HepG2 (cell line): ENCODE data around the gene ATXN2. TPM values are rescaled to one million over a fixed set of nuclear protein-coding genes. Genes with fewer than 3 reads are reported as not detected.

Experiments used
- ATAC-seq: fragments of 200-7000 bp; cut with Tn5 transposase; 3 replicates; pipeline ENCODE4 v1.9.1; 2020; ENCODE audit warnings: mild to moderate bottlenecking, moderate library complexity
- BruUV-seq: library from RNA; stranded (reverse); fragments of 400-500 nt; replicated peaks from 2 replicates; lab custom pipeline; 2021; lab: Mats Ljungman, UMichigan
- CTCF ChIA-PET: fragments of 300-600 bp; formaldehyde crosslinking; extraction: SDS; loops from one replicate; lab custom pipeline; 2021; ENCODE audit warnings: low total read pairs, inconsistent platforms, low intra/inter-chr PET ratio; lab: Yijun Ruan, JAX
- POLR2A ChIA-PET: fragments of 350-600 bp; sonication (Branson Sonifier 250); formaldehyde crosslinking; loops from one replicate; lab custom pipeline; 2020; ENCODE audit warnings: antibody characterized with exemption, inconsistent platforms; lab: Yijun Ruan, JAX
- DNase-seq: peaks from one replicate; pipeline ENCODE4 v3.0.0-alpha.2; 2015; ENCODE audit warnings: low spot score
- FAIRE-seq: peaks from 3 replicates; lab custom pipeline; 2011; peaks lifted over from hg19 to GRCh38; lab: Jason Lieb, UNC
- H2AFZ ChIP-seq: one replicate; pipeline ENCODE4 v1.6.1; 2011; ENCODE audit warnings: low read length, inconsistent platforms
- H3K27ac ChIP-seq: fragments of 300-600 bp; 3 replicates; pipeline ENCODE4 v1.8.0; 2011; ENCODE audit warnings: mixed run types, mild to moderate bottlenecking, mixed read lengths, low read length, inconsistent platforms; ENCODE audit not compliant: insufficient read depth; ENCODE audit errors: extremely low read length
- H3K27me3 ChIP-seq, 2 experiments: fragments of 200-600 bp in 1 of 2; 2 replicates in 1 of 2; 3 replicates in 1 of 2; pipeline versions ENCODE4 v1.6.0 to v1.8.0; 2011; ENCODE audit warnings: low read length in 2 of 2, mild to moderate bottlenecking in 2 of 2, moderate library complexity in 2 of 2, inconsistent platforms in 1 of 2; ENCODE audit not compliant: insufficient read depth in 2 of 2, control insufficient read depth in 1 of 2
- H3K36me3 ChIP-seq, 2 experiments: fragments of 200-600 bp in 1 of 2; replicated peaks in 1 of 2; 2 replicates in 1 of 2; 3 replicates in 1 of 2; pipeline versions ENCODE4 v1.5.1 to v1.8.0; 2011; ENCODE audit warnings: low read length in 2 of 2, inconsistent platforms in 1 of 2; ENCODE audit not compliant: insufficient read depth in 2 of 2, control insufficient read depth in 1 of 2
- H3K4me1 ChIP-seq: 2 replicates; pipeline ENCODE4 v1.5.1; 2012; ENCODE audit warnings: low read length, inconsistent platforms; ENCODE audit not compliant: insufficient read depth
- H3K4me2 ChIP-seq: 2 replicates; pipeline ENCODE4 v1.6.0; 2011; ENCODE audit warnings: low read depth, low read length, inconsistent platforms
- H3K4me3 ChIP-seq, 3 experiments: fragments of 200-600 bp in 1 of 3; sonication (generic), shearing (Covaris generic) in 1 of 3; replicated peaks in 1 of 3; 2 replicates each; pipeline ENCODE4 v1.5.1; 2011 to 2016; ENCODE audit warnings: low read length in 3 of 3, inconsistent platforms in 2 of 3, low read depth in 2 of 3, mild to moderate bottlenecking in 2 of 3, control low read depth in 1 of 3, mixed read lengths in 1 of 3; ENCODE audit not compliant: insufficient read depth in 1 of 3
- H3K79me2 ChIP-seq: one replicate; pipeline ENCODE4 v1.6.1; 2011; ENCODE audit warnings: low read length, inconsistent platforms; ENCODE audit not compliant: insufficient read depth
- H3K9ac ChIP-seq: 2 replicates; pipeline ENCODE4 v1.6.0; 2011; ENCODE audit warnings: mild to moderate bottlenecking, low read depth, low read length, inconsistent platforms; ENCODE audit not compliant: insufficient read depth
- H3K9me3 ChIP-seq: 2 replicates; pipeline ENCODE4 v1.5.1; 2012; ENCODE audit warnings: mild to moderate bottlenecking, low read length
- H4K20me1 ChIP-seq: 2 replicates; pipeline ENCODE4 v1.6.0; 2011; ENCODE audit warnings: inconsistent platforms, mild to moderate bottlenecking, low read length, moderate library complexity; ENCODE audit not compliant: insufficient read depth
- CEBPB ChIP-seq: IDR thresholded peaks from 2 replicates; pipeline ENCODE4 v1.6.1; 2011; ENCODE audit warnings: low read depth, low read length, improper control_type of control experiment, borderline replicate concordance
- CHD2 ChIP-seq: IDR thresholded peaks from 2 replicates; pipeline ENCODE4 v1.6.1; 2011; ENCODE audit warnings: low read depth, low read length, improper control_type of control experiment
- CREB3 ChIP-seq: sonication (generic); formaldehyde crosslinking; IDR thresholded peaks from 2 replicates; pipeline ENCODE4 v1.5.0; 2020; ENCODE audit warnings: missing genetic modification reagents
- ELF3 ChIP-seq: IDR thresholded peaks from 2 replicates; pipeline ENCODE4 v1.6.1; 2016; ENCODE audit warnings: missing genetic modification reagents, missing compliant biosample characterization
- GFI1 ChIP-seq: sonication (generic); formaldehyde crosslinking; IDR thresholded peaks from 2 replicates; pipeline ENCODE4 v1.5.0; 2020; ENCODE audit warnings: missing genetic modification reagents, mild to moderate bottlenecking, borderline replicate concordance
- NRL ChIP-seq: sonication (generic); formaldehyde crosslinking; IDR thresholded peaks from 2 replicates; pipeline ENCODE4 v1.5.0; 2020; ENCODE audit warnings: missing genetic modification reagents, mild to moderate bottlenecking, moderate library complexity, borderline replicate concordance
- PAF1 ChIP-seq: IDR thresholded peaks from 2 replicates; pipeline ENCODE4 v1.6.1; 2016; ENCODE audit warnings: missing genetic modification reagents, missing compliant biosample characterization
- RCOR2 ChIP-seq: IDR thresholded peaks from 2 replicates; pipeline ENCODE4 v1.6.1; 2016; ENCODE audit warnings: missing biosample characterization, missing genetic modification reagents
- SP4 ChIP-seq: sonication (generic); formaldehyde crosslinking; IDR thresholded peaks from 2 replicates; pipeline ENCODE4 v1.8.1; 2023; ENCODE audit warnings: mild to moderate bottlenecking, missing genetic modification reagents
- ZNF12 ChIP-seq: sonication (generic); formaldehyde crosslinking; IDR thresholded peaks from 2 replicates; pipeline ENCODE4 v1.5.0; 2020; ENCODE audit warnings: missing genetic modification reagents
- ZNF124 ChIP-seq: sonication (generic); formaldehyde crosslinking; IDR thresholded peaks from 2 replicates; pipeline ENCODE4 v1.4.0; 2020; ENCODE audit warnings: missing genetic modification reagents
- ZNF138 ChIP-seq: sonication (generic); formaldehyde crosslinking; IDR thresholded peaks from 2 replicates; pipeline ENCODE4 v1.5.0; 2020; ENCODE audit warnings: mild to moderate bottlenecking, low read depth, missing genetic modification reagents
- ZNF34 ChIP-seq: sonication (generic); formaldehyde crosslinking; IDR thresholded peaks from 2 replicates; pipeline ENCODE4 v1.4.0; 2020; ENCODE audit warnings: mild to moderate bottlenecking, missing genetic modification reagents, borderline replicate concordance
- ZNF598 ChIP-seq: sonication (generic); formaldehyde crosslinking; IDR thresholded peaks from 2 replicates; pipeline ENCODE4 v1.5.1; 2020; ENCODE audit warnings: mild to moderate bottlenecking, missing genetic modification reagents, borderline replicate concordance
- WGBS: methylation state at CpG from one replicate; pipeline ENCODE4 v1.1.6; 2017; ENCODE audit warnings: low lambda C conversion rate; 5-methylcytosine and 5-hydroxymethylcytosine counted together
- in situ Hi-C: cut with HindIII; loops from 2 replicates; pipeline ENCODE4 v1.10.0; 2017; ENCODE audit warnings: low pct_unique_long_range_greater_than_20kb; ENCODE audit not compliant: extremely low pct_ligation_motif_present
- intact Hi-C: fragments of 100-400 bp; cut with micrococcal nuclease; formaldehyde crosslinking; loops from one replicate; pipeline ENCODE4 v1.10.0; 2022; ENCODE audit not compliant: unreplicated experiment
- polyA plus RNA-seq, 8 experiments: library from polyadenylated mRNA; depleted of rRNA in 3 of 8; stranded (reverse) in 7 of 8; unstranded in 1 of 8; fragments of >200 nt; fragmentation: Illumina TruSeq in 4 of 8; extraction: Trizol in 4 of 8; gene quantifications; 2 replicates each; pipeline versions ENCODE4 v1.2.1 to v1.2.3, GENCODE V29; 2011 to 2016; ENCODE audit warnings: low read depth in 4 of 8, missing spikeins in 1 of 8, mixed read lengths in 1 of 8; ENCODE audit not compliant: insufficient read depth in 1 of 8
- total RNA-seq, 5 experiments: library from RNA; depleted of rRNA; stranded (reverse); fragments of >200 nt; fragmentation: Illumina TruSeq; extraction: Trizol; gene quantifications; 2 replicates each; pipeline ENCODE4 v1.2.3, GENCODE V29; 2016; ENCODE audit warnings: low read depth in 1 of 5
- TF ChIP-seq, protein P1 (sequence below): IDR thresholded peaks from 2 replicates; pipeline ENCODE4 v1.6.1; 2012; ENCODE audit warnings: inconsistent platforms
- TF ChIP-seq, protein P2 (sequence below): sonication (generic); formaldehyde crosslinking; conservative IDR thresholded peaks from 2 replicates; pipeline ENCODE4 v1.4.0; 2020; ENCODE audit warnings: mild to moderate bottlenecking, missing genetic modification reagents, moderate library complexity
- TF ChIP-seq, protein P3 (sequence below): sonication (generic); formaldehyde crosslinking; IDR thresholded peaks from 2 replicates; pipeline ENCODE4 v1.4.0; 2020; ENCODE audit warnings: missing genetic modification reagents

Gene ATXN2
- total and polyA plus RNA-seq, 2 of the 13 experiments (the other 11 are each of a cell fraction or from before 2014, with no cell fraction given), result 18.1 to 27.1 TPM

DNA sequence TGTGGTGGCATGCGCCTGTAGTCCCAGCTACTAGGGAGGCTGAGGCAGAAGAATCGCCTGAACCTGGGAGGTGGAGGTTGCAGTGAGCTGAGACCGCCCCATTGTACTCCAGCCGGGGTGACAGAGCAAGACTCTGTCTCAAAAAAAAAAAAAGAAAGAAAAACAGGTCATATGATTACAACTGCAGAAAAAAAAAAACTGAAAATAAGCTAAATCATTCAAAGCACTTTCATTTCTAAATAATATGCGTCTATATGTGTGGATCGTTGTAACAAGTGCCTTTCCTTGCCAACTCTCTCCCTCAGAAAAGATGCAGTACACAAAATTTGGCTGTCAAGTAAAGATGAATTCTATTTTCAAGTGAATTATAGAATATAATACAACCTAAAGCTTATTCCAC is 42.4 kb downstream of the ATXN2 start:
- POLR2A ChIA-PET, result no interaction called here
- peaks cover 67% of the 10 kb centered on the region for H3K79me2 ChIP-seq
- intact Hi-C loops, result no loop called here
- no peak overlapping the region for H2AFZ ChIP-seq
- peaks cover 0 to 18% of the 10 kb centered on the region in 2 experiments; a peak in 2 of 5 replicates for H3K36me3 ChIP-seq
- WGBS, result 97% methylated on average over 6 of the region's 6 CpGs
- ATAC-seq (no peak), DNase-seq (no peak), FAIRE-seq (no peak)
- no TSS peak for BruUV-seq
- no peak overlapping the region for H3K4me2 ChIP-seq
- H3K9ac ChIP-seq, result no peak overlapping the region
- no peak overlapping the region for H3K27ac ChIP-seq
- H3K4me3 ChIP-seq, result no peak overlapping the region
- CTCF ChIA-PET, result no interaction called here
- in situ Hi-C loops, result no loop called here
- no peaks in the 10 kb centered on the region for H3K9me3 ChIP-seq
- H3K4me1 ChIP-seq, result no peaks in the 10 kb centered on the region
- H3K27me3 ChIP-seq, result no peaks in the 10 kb centered on the region
- H4K20me1 ChIP-seq, result peaks cover 24% of the 10 kb centered on the region
- TF ChIP-seq CHD2 (no peak), ZNF598 (CRISPR knock-in tag) (no peak), ELF3 (CRISPR knock-in tag) (no peak), CREB3 (CRISPR knock-in tag) (no peak), RCOR2 (CRISPR knock-in tag) (no peak), ZNF12 (CRISPR knock-in tag) (no peak), CEBPB (no peak), ZNF138 (CRISPR knock-in tag) (no peak), SP4 (no peak), ZNF124 (CRISPR knock-in tag) (no peak), ZNF34 (no peak), GFI1 (CRISPR knock-in tag) (no peak), NRL (CRISPR knock-in tag) (no peak), PAF1 (no peak)
- TF ChIP-seq, protein P1, sequence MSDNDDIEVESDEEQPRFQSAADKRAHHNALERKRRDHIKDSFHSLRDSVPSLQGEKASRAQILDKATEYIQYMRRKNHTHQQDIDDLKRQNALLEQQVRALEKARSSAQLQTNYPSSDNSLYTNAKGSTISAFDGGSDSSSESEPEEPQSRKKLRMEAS, result no peak
- TF ChIP-seq, protein P2, sequence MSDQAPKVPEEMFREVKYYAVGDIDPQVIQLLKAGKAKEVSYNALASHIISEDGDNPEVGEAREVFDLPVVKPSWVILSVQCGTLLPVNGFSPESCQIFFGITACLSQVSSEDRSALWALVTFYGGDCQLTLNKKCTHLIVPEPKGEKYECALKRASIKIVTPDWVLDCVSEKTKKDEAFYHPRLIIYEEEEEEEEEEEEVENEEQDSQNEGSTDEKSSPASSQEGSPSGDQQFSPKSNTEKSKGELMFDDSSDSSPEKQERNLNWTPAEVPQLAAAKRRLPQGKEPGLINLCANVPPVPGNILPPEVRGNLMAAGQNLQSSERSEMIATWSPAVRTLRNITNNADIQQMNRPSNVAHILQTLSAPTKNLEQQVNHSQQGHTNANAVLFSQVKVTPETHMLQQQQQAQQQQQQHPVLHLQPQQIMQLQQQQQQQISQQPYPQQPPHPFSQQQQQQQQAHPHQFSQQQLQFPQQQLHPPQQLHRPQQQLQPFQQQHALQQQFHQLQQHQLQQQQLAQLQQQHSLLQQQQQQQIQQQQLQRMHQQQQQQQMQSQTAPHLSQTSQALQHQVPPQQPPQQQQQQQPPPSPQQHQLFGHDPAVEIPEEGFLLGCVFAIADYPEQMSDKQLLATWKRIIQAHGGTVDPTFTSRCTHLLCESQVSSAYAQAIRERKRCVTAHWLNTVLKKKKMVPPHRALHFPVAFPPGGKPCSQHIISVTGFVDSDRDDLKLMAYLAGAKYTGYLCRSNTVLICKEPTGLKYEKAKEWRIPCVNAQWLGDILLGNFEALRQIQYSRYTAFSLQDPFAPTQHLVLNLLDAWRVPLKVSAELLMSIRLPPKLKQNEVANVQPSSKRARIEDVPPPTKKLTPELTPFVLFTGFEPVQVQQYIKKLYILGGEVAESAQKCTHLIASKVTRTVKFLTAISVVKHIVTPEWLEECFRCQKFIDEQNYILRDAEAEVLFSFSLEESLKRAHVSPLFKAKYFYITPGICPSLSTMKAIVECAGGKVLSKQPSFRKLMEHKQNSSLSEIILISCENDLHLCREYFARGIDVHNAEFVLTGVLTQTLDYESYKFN, result no peak
- TF ChIP-seq, protein P3, sequence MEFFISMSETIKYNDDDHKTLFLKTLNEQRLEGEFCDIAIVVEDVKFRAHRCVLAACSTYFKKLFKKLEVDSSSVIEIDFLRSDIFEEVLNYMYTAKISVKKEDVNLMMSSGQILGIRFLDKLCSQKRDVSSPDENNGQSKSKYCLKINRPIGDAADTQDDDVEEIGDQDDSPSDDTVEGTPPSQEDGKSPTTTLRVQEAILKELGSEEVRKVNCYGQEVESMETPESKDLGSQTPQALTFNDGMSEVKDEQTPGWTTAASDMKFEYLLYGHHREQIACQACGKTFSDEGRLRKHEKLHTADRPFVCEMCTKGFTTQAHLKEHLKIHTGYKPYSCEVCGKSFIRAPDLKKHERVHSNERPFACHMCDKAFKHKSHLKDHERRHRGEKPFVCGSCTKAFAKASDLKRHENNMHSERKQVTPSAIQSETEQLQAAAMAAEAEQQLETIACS (CRISPR knock-in tag), result no peak
